H1 (cell line): ENCODE measurements around the gene POLR1G. TPM values are rescaled to one million over a fixed set of nuclear protein-coding genes. Genes with fewer than 3 reads are reported as not detected.

Experiments
- CTCF ChIA-PET: fragments of 300-600 bp; sonication (Branson Sonifier 250); formaldehyde crosslinking; loops from one replicate; lab custom pipeline; 2021; ENCODE audit not compliant: partially characterized antibody; lab: Charles Lee
- POLR2A ChIA-PET: fragments of 300-600 bp; sonication (Branson Sonifier 250); formaldehyde crosslinking; loops from one replicate; lab custom pipeline; 2021; ENCODE audit warnings: inconsistent platforms; ENCODE audit not compliant: partially characterized antibody; lab: Charles Lee
- DNase-seq, 2 experiments: peaks; one replicate each; pipeline versions ENCODE4 v3.0.0 to v3.0.0-alpha.2; 2010 to 2022; ENCODE audit warnings: low spot score in 2 of 2, low read depth in 1 of 2, mixed read lengths in 1 of 2
- FAIRE-seq: peaks from 2 replicates; lab custom pipeline; 2011; peaks lifted over from hg19 to GRCh38; lab: Jason Lieb, UNC
- H2AFZ ChIP-seq: 2 replicates; pipeline ENCODE4 v1.8.1; 2012; ENCODE audit warnings: low read length, inconsistent platforms
- H2AK5ac ChIP-seq: 2 replicates; pipeline ENCODE4 v1.6.1; 2013; ENCODE audit warnings: low read depth, low read length
- H2BK120ac ChIP-seq: replicated peaks from 2 replicates; pipeline ENCODE3; 2013; ENCODE audit warnings: low read depth, low read length, inconsistent platforms
- H2BK12ac ChIP-seq: 2 replicates; pipeline ENCODE4 v1.6.1; 2013; ENCODE audit warnings: low read depth, low read length
- H2BK15ac ChIP-seq: 2 replicates; pipeline ENCODE4 v1.6.1; 2013; ENCODE audit warnings: low read length
- H2BK20ac ChIP-seq: 2 replicates; pipeline ENCODE4 v1.6.1; 2013; ENCODE audit warnings: low read length
- H2BK5ac ChIP-seq: 2 replicates; pipeline ENCODE4 v1.6.1; 2013; ENCODE audit warnings: low read depth, low read length
- H3K14ac ChIP-seq: 2 replicates; pipeline ENCODE4 v1.6.1; 2013; ENCODE audit warnings: inconsistent platforms; ENCODE audit not compliant: insufficient read length
- H3K18ac ChIP-seq: 2 replicates; pipeline ENCODE4 v1.6.1; 2013; ENCODE audit warnings: low read length; ENCODE audit errors: extremely low read depth
- H3K23ac ChIP-seq: 2 replicates; pipeline ENCODE4 v1.6.1; 2013; ENCODE audit warnings: inconsistent platforms; ENCODE audit not compliant: insufficient read length
- H3K23me2 ChIP-seq: 2 replicates; pipeline ENCODE4 v1.6.1; 2013; ENCODE audit warnings: low read depth, low read length
- H3K27ac ChIP-seq: 2 replicates; pipeline ENCODE4 v1.6.1; 2011; ENCODE audit warnings: low read depth, low read length, inconsistent platforms
- H3K27me3 ChIP-seq, 4 experiments: replicated peaks in 1 of 4; 1 replicate in 1 of 4; 2 replicates in 3 of 4; pipeline versions ENCODE4 v1.6.1 to v1.8.1; 2011 to 2013; ENCODE audit warnings: low read length in 3 of 4, mild to moderate bottlenecking in 3 of 4, inconsistent platforms in 2 of 4, mixed read lengths in 2 of 4, moderate library complexity in 1 of 4; ENCODE audit not compliant: control insufficient read depth in 3 of 4, insufficient read depth in 3 of 4; ENCODE audit errors: extremely low read depth in 1 of 4
- H3K36me3 ChIP-seq, 4 experiments: 2 replicates each; pipeline versions ENCODE4 v1.6.1 to v1.8.1; 2011 to 2013; ENCODE audit warnings: mild to moderate bottlenecking in 4 of 4, low read length in 3 of 4, moderate library complexity in 2 of 4, control low read depth in 1 of 4, inconsistent platforms in 1 of 4; ENCODE audit not compliant: insufficient read depth in 4 of 4, control insufficient read depth in 2 of 4
- H3K4ac ChIP-seq: replicated peaks from 2 replicates; pipeline ENCODE3; 2013; ENCODE audit warnings: low read length, low read depth, mixed read lengths, inconsistent platforms; ENCODE audit not compliant: insufficient read length
- H3K4me1 ChIP-seq, 4 experiments: replicated peaks in 1 of 4; 1 replicate in 1 of 4; 2 replicates in 3 of 4; pipeline versions ENCODE4 v1.6.1 to v1.8.1; 2011 to 2013; ENCODE audit warnings: low read length in 3 of 4, inconsistent platforms in 2 of 4, mixed read lengths in 1 of 4; ENCODE audit not compliant: insufficient read depth in 4 of 4, control insufficient read depth in 3 of 4
- H3K4me2 ChIP-seq, 2 experiments: 2 replicates each; pipeline versions ENCODE4 v1.6.1 to v1.8.1; 2011 to 2013; ENCODE audit warnings: low read depth in 2 of 2, low read length in 2 of 2, control low read depth in 1 of 2, inconsistent platforms in 1 of 2, mild to moderate bottlenecking in 1 of 2; ENCODE audit not compliant: insufficient read depth in 1 of 2
- H3K4me3 ChIP-seq, 4 experiments: fragments of 200-600, 300-600 bp in 1 of 4; sonication (generic), shearing (Covaris generic), sonication (Bioruptor Twin) in 1 of 4; 2 replicates each; pipeline versions ENCODE4 v1.5.1 to v1.8.1; 2011 to 2016; ENCODE audit warnings: low read length in 4 of 4, low read depth in 3 of 4, control low read depth in 2 of 4, inconsistent platforms in 2 of 4, mild to moderate bottlenecking in 2 of 4, mixed read lengths in 1 of 4, moderate library complexity in 1 of 4; ENCODE audit not compliant: insufficient read depth in 2 of 4; ENCODE audit errors: extremely low read depth in 1 of 4
- H3K56ac ChIP-seq: replicated peaks from 2 replicates; pipeline ENCODE3; 2013; ENCODE audit warnings: low read depth, mild to moderate bottlenecking, mixed read lengths, low read length, inconsistent platforms; ENCODE audit not compliant: insufficient read length
- H3K79me1 ChIP-seq: 2 replicates; pipeline ENCODE4 v1.6.1; 2013; ENCODE audit warnings: low read depth, low read length, control low read depth
- H3K79me2 ChIP-seq, 2 experiments: 2 replicates each; pipeline versions ENCODE4 v1.6.1 to v1.8.1; 2012 to 2013; ENCODE audit warnings: low read length in 2 of 2, mild to moderate bottlenecking in 2 of 2, inconsistent platforms in 1 of 2; ENCODE audit not compliant: insufficient read depth in 2 of 2, control insufficient read depth in 1 of 2
- H3K9ac ChIP-seq, 4 experiments: replicated peaks in 1 of 4; 1 replicate in 1 of 4; 2 replicates in 3 of 4; pipeline versions ENCODE4 v1.6.1 to v1.8.1; 2011 to 2013; ENCODE audit warnings: low read depth in 3 of 4, low read length in 3 of 4, control low read depth in 2 of 4, mild to moderate bottlenecking in 2 of 4, moderate library complexity in 2 of 4, inconsistent platforms in 1 of 4; ENCODE audit errors: extremely low read depth in 1 of 4
- H3K9me3 ChIP-seq, 2 experiments: 2 replicates each; pipeline versions ENCODE4 v1.6.1 to v1.8.1; 2012 to 2013; ENCODE audit warnings: mild to moderate bottlenecking in 2 of 2, moderate library complexity in 2 of 2, control low read depth in 1 of 2, inconsistent platforms in 1 of 2, low read depth in 1 of 2, low read length in 1 of 2, mixed read lengths in 1 of 2; ENCODE audit not compliant: insufficient read depth in 2 of 2
- H4K20me1 ChIP-seq, 2 experiments: replicated peaks in 1 of 2; 2 replicates each; pipeline versions ENCODE3 to v1.8.1; 2011 to 2013; ENCODE audit warnings: inconsistent platforms in 2 of 2, low read length in 2 of 2, mild to moderate bottlenecking in 1 of 2; ENCODE audit not compliant: insufficient read depth in 2 of 2, control insufficient read depth in 1 of 2
- H4K5ac ChIP-seq: 2 replicates; pipeline ENCODE4 v1.6.1; 2013; ENCODE audit warnings: low read length, low read depth, mixed read lengths, inconsistent platforms; ENCODE audit not compliant: insufficient read length
- H4K8ac ChIP-seq: 2 replicates; pipeline ENCODE4 v1.8.0; 2013; ENCODE audit warnings: mild to moderate bottlenecking, moderate library complexity, low read length, inconsistent platforms; ENCODE audit not compliant: insufficient read depth; ENCODE audit errors: extremely low read depth
- H4K91ac ChIP-seq: replicated peaks from 2 replicates; pipeline ENCODE3; 2013; ENCODE audit warnings: low read length, mixed read lengths, inconsistent platforms; ENCODE audit not compliant: insufficient read length
- ASH2L ChIP-seq: fragments of 200-600, 300-600 bp; sonication (generic); IDR thresholded peaks from one replicate; pipeline ENCODE4 v1.7.1; 2017; ENCODE audit warnings: low read length
- CBX8 ChIP-seq: fragments of 300-800, 300-1000 bp; sonication (generic); IDR thresholded peaks from 2 replicates; pipeline ENCODE4 v1.7.1; 2016; ENCODE audit warnings: low read depth, low read length, borderline replicate concordance
- CTBP2 ChIP-seq: IDR thresholded peaks from 2 replicates; pipeline ENCODE4 v1.7.0; 2011; ENCODE audit warnings: borderline replicate concordance, mild to moderate bottlenecking, moderate library complexity, mixed read lengths, low read length; ENCODE audit not compliant: insufficient read depth, insufficient read length
- EGR1 ChIP-seq: IDR thresholded peaks from 2 replicates; pipeline ENCODE4 v1.6.1; 2011; ENCODE audit warnings: low read depth, low read length, borderline replicate concordance
- EZH2 ChIP-seq: fragments of 200-600 bp; sonication (generic); IDR thresholded peaks from 2 replicates; pipeline ENCODE4 v1.7.1; 2012; ENCODE audit warnings: low read depth, mild to moderate bottlenecking, moderate library complexity, low read length, inconsistent platforms; ENCODE audit not compliant: severe bottlenecking
- JUN ChIP-seq: IDR thresholded peaks from 2 replicates; pipeline ENCODE4 v1.6.1; 2011; ENCODE audit warnings: low read depth, mild to moderate bottlenecking, improper control_type of control experiment, low read length
- MAFK ChIP-seq: IDR thresholded peaks from 2 replicates; pipeline ENCODE4 v1.6.1; 2012; ENCODE audit warnings: low read depth, mild to moderate bottlenecking, improper control_type of control experiment, low read length
- RAD21 ChIP-seq, 2 experiments: IDR thresholded peaks in 1 of 2; conservative IDR thresholded peaks in 1 of 2; 2 replicates each; pipeline ENCODE4 v1.6.1; 2011; ENCODE audit warnings: low read depth in 2 of 2, low read length in 2 of 2, improper control_type of control experiment in 1 of 2, inconsistent platforms in 1 of 2, mild to moderate bottlenecking in 1 of 2, moderate library complexity in 1 of 2
- SIN3A ChIP-seq, 2 experiments: IDR thresholded peaks in 1 of 2; conservative IDR thresholded peaks in 1 of 2; 2 replicates each; pipeline ENCODE4 v1.6.1; 2011 to 2012; ENCODE audit warnings: low read length in 2 of 2, improper control_type of control experiment in 1 of 2, low read depth in 1 of 2, mild to moderate bottlenecking in 1 of 2
- SUZ12 ChIP-seq: fragments of 200-600 bp; sonication (generic); IDR thresholded peaks from 2 replicates; pipeline ENCODE4 v1.6.1; 2012; ENCODE audit warnings: mild to moderate bottlenecking, inconsistent platforms, low read length, moderate library complexity, mixed read lengths
- WGBS, 2 experiments: shearing (Covaris generic) in 1 of 2; methylation state at CpG; one replicate each; pipeline versions ENCODE4 v1.1.6 to v1.1.7; 2013 to 2015; ENCODE audit warnings: low lambda C conversion rate in 2 of 2, mixed read lengths in 2 of 2, inconsistent platforms in 1 of 2, low coverage in 1 of 2, missing lambda C conversion rate in 1 of 2; ENCODE audit not compliant: insufficient replicate concordance in 2 of 2, insufficient coverage in 1 of 2, insufficient read length in 1 of 2; ENCODE audit errors: extremely low coverage in 1 of 2, missing lambda C conversion rate in 1 of 2; 5-methylcytosine and 5-hydroxymethylcytosine counted together
- polyA plus RNA-seq, 7 experiments: library from polyadenylated mRNA; depleted of rRNA in 3 of 7; stranded (reverse) in 5 of 7; unstranded in 2 of 7; fragments of >200 nt in 5 of 7; fragments of 200-250 nt in 2 of 7; gene quantifications; 1 replicate in 5 of 7; 2 replicates in 1 of 7; 4 replicates in 1 of 7; pipeline versions ENCODE4 v1.2.1 to v1.2.3, GENCODE V29; 2011 to 2013; ENCODE audit warnings: missing spikeins in 2 of 7, mixed read lengths in 2 of 7
- total RNA-seq: library from RNA; stranded (reverse); fragmentation: NEBNext Ultra II Directional; extraction: Animal tissue kit (Norgen Biotek cat#: 25700); gene quantifications from 2 replicates; pipeline ENCODE4 v1.2.1, GENCODE V29; 2021

Gene POLR1G
- total and polyA plus RNA-seq, 2 of the 8 experiments (the other 6 are each of a cell fraction or from before 2014, with no cell fraction given) = 16.8 to 34.8 TPM

- Histone ChIP-seq H3K9me3 (no peaks in the 10 kb centered on the region), H2BK20ac (peak overlapping the region; percentile 21; the same call in 1 of the 2 replicates), H4K5ac (no peak overlapping the region), H3K4me3 (peak overlapping the region; percentile 23 to 59 (median 40)), H3K36me3 (peaks cover 0 to 6% (median 0%) of the 10 kb centered on the region in 4 experiments; a peak in 1 of 8 replicates), H3K79me2 (no peaks in the 10 kb centered on the region), H2BK120ac (no peak overlapping the region), H4K20me1 (peaks cover 2 to 3% of the 10 kb centered on the region in 2 experiments), H2AFZ (no peak overlapping the region), H3K27me3 (peaks cover 17 to 30% (median 22%) of the 10 kb centered on the region in 4 experiments), H4K8ac (peak overlapping the region; percentile 7; the same call in 1 of the 2 replicates), H2BK15ac (no peak overlapping the region), H3K27ac (no peak overlapping the region), H3K4me2 (peak overlapping the region; percentile 69 to 78), H3K4me1 (peaks cover 2 to 12% (median 6%) of the 10 kb centered on the region in 4 experiments; a peak in 6 of 7 replicates), H3K14ac (no peak overlapping the region), H3K23me2 (peaks cover 14% of the 10 kb centered on the region), H3K18ac (peak overlapping the region; percentile 87), H3K23ac (no peak overlapping the region), H3K56ac (no peak overlapping the region), H3K79me1 (no peaks in the 10 kb centered on the region), H2BK5ac (peak overlapping the region; percentile 18; the same call in 1 of the 2 replicates), H2BK12ac (0 out of 2 replicates have a peak overlapping the region, but pooled peaks have one; percentile 19), H3K9ac (no peak overlapping the region), H3K4ac (no peak overlapping the region), H2AK5ac (no peak overlapping the region), H4K91ac (peak overlapping the region; percentile 38)
- ChIA-PET POLR2A (interaction anchor here (0.7 to 4.2 kb wide), 17 partner anchors 8 to 281 kb away, joined by 3 to 27 read pairs (median 4); partner anchors contain the start of genes ERCC1, FOSB and PPP1R13L), CTCF (interaction anchor here (0.5 to 4.2 kb wide), 15 partner anchors 8 to 1193 kb away, joined by 3 to 32 read pairs (median 4); partner anchors contain the start of gene PPP1R13L)
- peak in 1 of 2 experiments; percentile 85 for DNase-seq
- peak; percentile 73 for FAIRE-seq
- WGBS, 2 experiments = 5% methylated on average over 38 of the region's 59 CpGs; no CpG with 5 or more reads in 1 of the 2 experiments
- TF ChIP-seq JUN (no peak), EZH2 (peak; percentile 78), RAD21 (IDR thresholded peaks at IDR 0.05 in 1 of 2, conservative IDR thresholded peaks at IDR 0.05 in 1 of 2; ENCODE audit: low read depth in 2 of 2, low read length in 2 of 2) (peak; percentile 13 to 46; a peak in 3 of 4 replicates), MAFK (no peak), ASH2L (peak; percentile 84), SUZ12 (peak; percentile 64), CBX8 (no peak), EGR1 (peak; percentile 78), CTBP2 (peak; percentile 89), SIN3A (conservative IDR thresholded peaks at IDR 0.05 in 1 of 2, IDR thresholded peaks at IDR 0.05 in 1 of 2; ENCODE audit: low read depth in 1 of 2, low read length in 2 of 2) (peak; percentile 51 to 57; a peak in 1 of 4 replicates)
These were observed 10.4 kb upstream of the POLR1G start for GRCh38 chr19:45395821-45396617.
